ENCODE results near the gene FBXL13. TPM values are rescaled to one million over a fixed set of nuclear protein-coding genes. Genes with fewer than 3 reads are reported as not detected.
"Not testable (repeated sequence)": the region's sequence is repeated elsewhere in the genome, so short reads cannot be mapped to it uniquely, and the experiment has no call there.

FBXL13 gene
- total RNA-seq, 2 experiments from 2014 or later: 0.15 to 0.17 TPM

GRCh38 chr7:103001210-103001609 lies 73.4 kb downstream of the FBXL13 start:
- DNase-seq: no peak
- no peak overlapping the region for H3K4me3 Mint-ChIP-seq
- CTCF ChIA-PET: no interaction called here
- no peaks in the 10 kb centered on the region for H3K4me1 Mint-ChIP-seq
- POLR2A ChIA-PET: no interaction called here
- H3K27me3 Mint-ChIP-seq: no peaks in the 10 kb centered on the region
- peaks cover 7% of the 10 kb centered on the region for H3K9me3 Mint-ChIP-seq
- no peaks in the 10 kb centered on the region for H3K36me3 Mint-ChIP-seq (ENCODE audit: low read depth)
- no peak overlapping the region for H3K27ac Mint-ChIP-seq

GRCh38 chr7:102996957-102997356 lies 77.6 kb downstream of the FBXL13 start:
- ChIA-PET POLR2A (no interaction called here), CTCF (no interaction called here)
- Mint-ChIP-seq H3K4me1 (peaks cover 2% of the 10 kb centered on the region), H3K9me3 (no peaks in the 10 kb centered on the region), H3K27me3 (no peaks in the 10 kb centered on the region), H3K4me3 (no peak overlapping the region), H3K36me3 (ENCODE audit: low read depth) (no peaks in the 10 kb centered on the region), H3K27ac (no peak overlapping the region)
- no peak for DNase-seq

- H3K4me3 Mint-ChIP-seq; H3K27ac Mint-ChIP-seq; DNase-seq; H3K36me3 Mint-ChIP-seq (ENCODE audit: low read depth); H3K27me3 Mint-ChIP-seq; H3K9me3 Mint-ChIP-seq; H3K4me1 Mint-ChIP-seq; POLR2A ChIA-PET: not testable (repeated sequence)
- CTCF ChIA-PET: interaction anchor here (1.1 kb wide), 1 partner anchor 8 kb away, joined by 3 read pairs; no protein-coding TSS in a partner anchor
Measured at GRCh38 chr7:102995609-102996008, 79.0 kb downstream of the FBXL13 start.

GRCh38 chr7:102994567-102994966 lies 80.0 kb downstream of the FBXL13 start:
- Mint-ChIP-seq H3K27me3 (no peaks in the 10 kb centered on the region), H3K9me3 (no peaks in the 10 kb centered on the region), H3K4me3 (no peak overlapping the region), H3K36me3 (ENCODE audit: low read depth) (no peaks in the 10 kb centered on the region), H3K27ac (no peak overlapping the region), H3K4me1 (peaks cover 2% of the 10 kb centered on the region)
- CTCF ChIA-PET: interaction anchor here (1.1 kb wide), 1 partner anchor 9 kb away, joined by 3 read pairs; no protein-coding TSS in a partner anchor
- POLR2A ChIA-PET: no interaction called here
- DNase-seq: no peak

- Mint-ChIP-seq H3K27ac (no peak overlapping the region), H3K9me3 (no peaks in the 10 kb centered on the region), H3K36me3 (ENCODE audit: low read depth) (no peaks in the 10 kb centered on the region), H3K4me1 (peaks cover 2% of the 10 kb centered on the region), H3K4me3 (no peak overlapping the region), H3K27me3 (no peaks in the 10 kb centered on the region)
- POLR2A ChIA-PET: no interaction called here
- CTCF ChIA-PET: interaction anchor here (1.0 kb wide), 1 partner anchor 33 kb away, joined by 3 read pairs; no protein-coding TSS in a partner anchor
- DNase-seq: no peak
Measured at GRCh38 chr7:102993718-102994029, 80.9 kb downstream of the FBXL13 start.

GRCh38 chr7:102992938-102993717 lies 81.5 kb downstream of the FBXL13 start:
- H3K4me1 Mint-ChIP-seq: peaks cover 2% of the 10 kb centered on the region
- no peak overlapping the region for H3K4me3 Mint-ChIP-seq
- POLR2A ChIA-PET: no interaction called here
- no peaks in the 10 kb centered on the region for H3K9me3 Mint-ChIP-seq
- CTCF ChIA-PET: interaction anchor here (1.0 kb wide), 1 partner anchor 34 kb away, joined by 3 read pairs; no protein-coding TSS in a partner anchor
- H3K36me3 Mint-ChIP-seq (ENCODE audit: low read depth): no peaks in the 10 kb centered on the region
- DNase-seq: no peak
- no peaks in the 10 kb centered on the region for H3K27me3 Mint-ChIP-seq
- no peak overlapping the region for H3K27ac Mint-ChIP-seq

GRCh38 chr7:102992509-102992937 lies 82.1 kb downstream of the FBXL13 start:
- Mint-ChIP-seq H3K27me3 (no peaks in the 10 kb centered on the region), H3K4me3 (no peak overlapping the region), H3K36me3 (ENCODE audit: low read depth) (no peaks in the 10 kb centered on the region), H3K4me1 (peaks cover 2% of the 10 kb centered on the region), H3K9me3 (no peaks in the 10 kb centered on the region), H3K27ac (no peak overlapping the region)
- DNase-seq: no peak
- ChIA-PET POLR2A (no interaction called here), CTCF (no interaction called here)

GRCh38 chr7:102991540-102992214 lies 82.9 kb downstream of the FBXL13 start:
- CTCF ChIA-PET: no interaction called here
- Mint-ChIP-seq H3K27ac (no peak overlapping the region), H3K36me3 (ENCODE audit: low read depth) (no peaks in the 10 kb centered on the region), H3K9me3 (no peaks in the 10 kb centered on the region), H3K4me3 (no peak overlapping the region), H3K27me3 (no peaks in the 10 kb centered on the region), H3K4me1 (peaks cover 2% of the 10 kb centered on the region)
- POLR2A ChIA-PET: no interaction called here
- DNase-seq: no peak

GRCh38 chr7:102991077-102991539 lies 83.5 kb downstream of the FBXL13 start:
- ChIA-PET POLR2A (no interaction called here), CTCF (no interaction called here)
- no peaks in the 10 kb centered on the region for H3K9me3 Mint-ChIP-seq
- peaks cover 2% of the 10 kb centered on the region for H3K4me1 Mint-ChIP-seq
- no peaks in the 10 kb centered on the region for H3K27me3 Mint-ChIP-seq
- no peak for DNase-seq
- no peak overlapping the region for H3K4me3 Mint-ChIP-seq
- no peaks in the 10 kb centered on the region for H3K36me3 Mint-ChIP-seq (ENCODE audit: low read depth)
- H3K27ac Mint-ChIP-seq: no peak overlapping the region

- Mint-ChIP-seq H3K27me3 (no peaks in the 10 kb centered on the region), H3K4me1 (peaks cover 2% of the 10 kb centered on the region), H3K4me3 (no peak overlapping the region), H3K9me3 (no peaks in the 10 kb centered on the region), H3K36me3 (ENCODE audit: low read depth) (no peaks in the 10 kb centered on the region), H3K27ac (no peak overlapping the region)
- DNase-seq: no peak
- POLR2A ChIA-PET: no interaction called here
- CTCF ChIA-PET: no interaction called here
Measured at GRCh38 chr7:102990642-102991041, 84.0 kb downstream of the FBXL13 start.

- POLR2A ChIA-PET: no interaction called here
- no peak for DNase-seq
- CTCF ChIA-PET: no interaction called here
- no peaks in the 10 kb centered on the region for H3K9me3 Mint-ChIP-seq
- peaks cover 2% of the 10 kb centered on the region for H3K4me1 Mint-ChIP-seq
- H3K4me3 Mint-ChIP-seq: no peak overlapping the region
- no peaks in the 10 kb centered on the region for H3K27me3 Mint-ChIP-seq
- no peaks in the 10 kb centered on the region for H3K36me3 Mint-ChIP-seq (ENCODE audit: low read depth)
- H3K27ac Mint-ChIP-seq: no peak overlapping the region
Measured at GRCh38 chr7:102988631-102989560, 85.7 kb downstream of the FBXL13 start.

- ChIA-PET POLR2A (no interaction called here), CTCF (no interaction called here)
- no peak overlapping the region for H3K4me3 Mint-ChIP-seq
- no peaks in the 10 kb centered on the region for H3K36me3 Mint-ChIP-seq (ENCODE audit: low read depth)
- H3K27ac Mint-ChIP-seq: no peak overlapping the region
- DNase-seq: no peak
- H3K27me3 Mint-ChIP-seq: no peaks in the 10 kb centered on the region
- peaks cover under 1% of the 10 kb centered on the region for H3K4me1 Mint-ChIP-seq
- no peaks in the 10 kb centered on the region for H3K9me3 Mint-ChIP-seq
Measured at GRCh38 chr7:102988088-102988487, 86.5 kb downstream of the FBXL13 start.

- H3K4me1 Mint-ChIP-seq: no peaks in the 10 kb centered on the region
- H3K36me3 Mint-ChIP-seq (ENCODE audit: low read depth): no peaks in the 10 kb centered on the region
- no peak overlapping the region for H3K4me3 Mint-ChIP-seq
- POLR2A ChIA-PET: no interaction called here
- no peak overlapping the region for H3K27ac Mint-ChIP-seq
- H3K9me3 Mint-ChIP-seq: no peaks in the 10 kb centered on the region
- CTCF ChIA-PET: no interaction called here
- no peak for DNase-seq
- H3K27me3 Mint-ChIP-seq: no peaks in the 10 kb centered on the region
Measured at GRCh38 chr7:102985176-102985783, 89.3 kb downstream of the FBXL13 start.
